HUDEP-2 (cell line): ENCODE data around the gene DEFB113.

ENCODE experiments used
- DNase-seq, 76 experiments: peaks; one replicate each; lab custom pipeline; 2025; ENCODE audit not compliant: unreplicated experiment in 76 of 76; lab: John Stamatoyannopoulos, UW

Gene DEFB113

GRCh38 chr6:49937811-49938210 lies 31.6 kb downstream of the DEFB113 start:
- no peak for DNase-seq

- DNase-seq, result no peak
Observed at GRCh38 chr6:49937017-49937416, 32.4 kb downstream of the DEFB113 start.

GRCh38 chr6:49935387-49935786 lies 34.0 kb downstream of the DEFB113 start:
- no peak for DNase-seq

GRCh38 chr6:49934770-49935169 lies 34.7 kb downstream of the DEFB113 start:
- no peak for DNase-seq

- no peak for DNase-seq
Observed at GRCh38 chr6:49933526-49933925, 35.9 kb downstream of the DEFB113 start.

GRCh38 chr6:49929340-49929739 lies 40.1 kb downstream of the DEFB113 start:
- no peak for DNase-seq

GRCh38 chr6:49923826-49924225 lies 45.6 kb downstream of the DEFB113 start:
- DNase-seq, result peak in 2 of 76 experiments; percentile 10 to 19

- DNase-seq, result no peak
Observed at GRCh38 chr6:49919935-49920644, 49.3 kb downstream of the DEFB113 start.

- DNase-seq, result no peak
Observed at GRCh38 chr6:49919261-49919660, 50.2 kb downstream of the DEFB113 start.

GRCh38 chr6:49918787-49919186 lies 50.6 kb downstream of the DEFB113 start:
- no peak for DNase-seq
